HuH-7.5 (cell line): ENCODE results near the gene STX10.
"Not testable (repeated sequence)": the region's sequence is repeated elsewhere in the genome, so short reads cannot be mapped to it uniquely, and the experiment has no call there.

Source experiments
- DNase-seq: peaks from one replicate; pipeline ENCODE4 v3.0.0; 2011; ENCODE audit warnings: low spot score

Gene STX10, protein sequence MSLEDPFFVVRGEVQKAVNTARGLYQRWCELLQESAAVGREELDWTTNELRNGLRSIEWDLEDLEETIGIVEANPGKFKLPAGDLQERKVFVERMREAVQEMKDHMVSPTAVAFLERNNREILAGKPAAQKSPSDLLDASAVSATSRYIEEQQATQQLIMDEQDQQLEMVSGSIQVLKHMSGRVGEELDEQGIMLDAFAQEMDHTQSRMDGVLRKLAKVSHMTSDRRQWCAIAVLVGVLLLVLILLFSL

GRCh38 chr19:13150187-13150930 is at the start of gene STX10, which contains the start of gene IER2:
TSS of gene STX10 (minus strand) at chr19:13150375. CDS start at chr19:13150173, 202 bp downstream.
TSS of gene IER2 (plus strand) at chr19:13150411. CDS start at chr19:13153187, 2,776 bp downstream.
- DNase-seq, result peak; percentile 91

GRCh38 chr19:13198634-13199033 is 48.5 kb upstream of the STX10 start:
- no peak for DNase-seq

GRCh38 chr19:13195678-13196077 is 45.5 kb upstream of the STX10 start:
- peak; percentile 80 for DNase-seq

- no peak for DNase-seq
Observed at GRCh38 chr19:13190781-13191540, 40.8 kb upstream of the STX10 start.

- DNase-seq, result no peak
Observed at GRCh38 chr19:13189600-13189999, 39.4 kb upstream of the STX10 start.

- DNase-seq, result no peak
Observed at GRCh38 chr19:13187419-13187818, 37.2 kb upstream of the STX10 start.

DNA sequence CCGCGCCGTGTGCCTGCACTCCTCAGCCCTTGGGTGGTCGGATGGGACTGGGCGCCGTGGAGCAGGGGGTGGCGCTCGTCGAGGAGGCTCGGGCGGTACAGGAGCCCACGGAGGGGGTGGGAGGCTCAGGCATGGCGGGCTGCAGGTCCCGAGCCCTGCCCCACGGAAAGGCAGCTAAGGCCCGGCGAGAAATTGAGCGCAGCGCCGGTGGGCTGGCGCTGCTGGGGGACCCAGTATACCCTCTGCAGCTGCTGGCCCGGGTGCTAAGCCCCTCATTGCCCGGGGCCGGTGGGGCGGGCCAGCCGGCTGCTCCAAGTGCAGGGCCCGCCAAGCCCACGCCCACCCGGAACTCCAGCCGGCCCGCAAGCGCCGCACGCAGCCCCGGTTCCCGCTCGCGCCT is 36.5 kb upstream of the STX10 start:
- not testable (repeated sequence) for DNase-seq

GRCh38 chr19:13185763-13186657 is 35.8 kb upstream of the STX10 start:
- DNase-seq, result not testable (repeated sequence)

GRCh38 chr19:13184926-13185325 is 34.8 kb upstream of the STX10 start:
- DNase-seq, result not testable (repeated sequence)

- DNase-seq, result no peak
Observed at GRCh38 chr19:13181747-13182388, 31.7 kb upstream of the STX10 start.

DNA sequence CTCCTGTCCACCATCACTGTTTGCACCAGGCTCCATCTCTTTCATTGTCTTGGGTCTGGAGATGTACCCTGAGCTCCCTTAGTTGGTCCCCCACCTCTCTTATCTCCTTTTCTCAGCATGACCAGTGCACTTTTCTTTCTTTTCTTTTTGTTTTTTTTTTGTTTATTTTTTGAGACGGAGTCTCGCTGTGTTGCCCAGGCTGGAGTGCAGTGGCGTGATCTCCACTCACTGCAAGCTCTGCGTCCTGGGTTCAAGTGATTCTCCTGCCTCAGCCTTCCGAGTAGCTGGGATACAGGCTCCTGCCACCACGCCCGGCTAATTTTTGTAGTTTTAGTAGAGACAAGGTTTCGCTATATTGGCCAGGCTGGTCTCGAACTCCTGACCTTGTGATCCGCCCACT is 28.1 kb upstream of the STX10 start:
- DNase-seq, result not testable (repeated sequence)

- not testable (repeated sequence) for DNase-seq
Observed at GRCh38 chr19:13177584-13177983, 27.4 kb upstream of the STX10 start.

DNA sequence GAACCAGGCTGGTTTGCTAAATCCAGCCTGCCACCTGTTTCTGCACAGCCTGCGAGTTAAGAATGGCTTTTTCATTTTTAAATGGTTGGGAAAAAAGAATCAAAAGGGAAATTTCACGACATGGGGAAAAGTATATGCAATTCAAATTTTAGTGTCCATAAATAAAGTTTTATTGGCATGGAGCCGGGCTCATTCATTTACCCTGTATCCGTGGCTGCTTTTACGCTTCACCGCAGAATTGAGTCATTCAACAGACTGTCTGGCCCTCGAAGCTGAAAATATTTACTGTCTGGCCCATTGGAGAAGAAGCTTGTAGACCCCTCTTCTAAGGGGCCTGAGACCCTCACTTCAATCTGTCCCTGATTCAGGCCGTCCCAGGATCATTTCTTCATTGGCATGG is 26.2 kb upstream of the STX10 start:
- DNase-seq, result no peak

DNA sequence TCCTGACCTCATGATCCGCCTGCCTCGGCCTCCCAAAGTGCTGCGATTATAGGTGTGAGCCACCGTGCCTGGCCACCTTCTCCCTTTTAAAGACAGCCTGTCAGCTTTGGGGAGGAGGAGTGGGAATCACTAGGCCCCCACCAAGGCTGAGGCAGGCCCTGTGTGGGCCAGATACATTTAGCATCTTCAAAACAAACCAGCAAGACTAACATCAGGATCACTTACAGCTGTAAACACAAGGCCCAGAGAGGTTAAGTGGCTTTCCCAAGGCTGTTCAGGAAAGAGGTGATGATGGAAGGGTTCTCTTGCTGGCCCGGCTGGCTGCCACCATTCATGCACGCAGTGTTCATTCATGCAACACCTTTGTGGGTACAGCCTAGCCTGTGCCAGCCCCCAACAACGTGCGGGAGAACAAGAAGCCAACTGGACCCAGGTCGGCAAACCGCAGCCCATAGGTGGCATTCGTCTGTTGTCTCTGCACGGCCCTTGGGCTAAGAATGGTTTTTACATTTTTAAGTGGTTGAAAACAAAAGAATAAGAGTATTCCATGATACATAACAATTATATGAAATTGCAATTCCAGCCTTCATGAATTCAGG is 23.1 kb upstream of the STX10 start:
- no peak for DNase-seq

- no peak for DNase-seq
Observed at GRCh38 chr19:13172346-13173138, 22.4 kb upstream of the STX10 start.

GRCh38 chr19:13171146-13171545 is 21.0 kb upstream of the STX10 start:
- no peak for DNase-seq

DNA sequence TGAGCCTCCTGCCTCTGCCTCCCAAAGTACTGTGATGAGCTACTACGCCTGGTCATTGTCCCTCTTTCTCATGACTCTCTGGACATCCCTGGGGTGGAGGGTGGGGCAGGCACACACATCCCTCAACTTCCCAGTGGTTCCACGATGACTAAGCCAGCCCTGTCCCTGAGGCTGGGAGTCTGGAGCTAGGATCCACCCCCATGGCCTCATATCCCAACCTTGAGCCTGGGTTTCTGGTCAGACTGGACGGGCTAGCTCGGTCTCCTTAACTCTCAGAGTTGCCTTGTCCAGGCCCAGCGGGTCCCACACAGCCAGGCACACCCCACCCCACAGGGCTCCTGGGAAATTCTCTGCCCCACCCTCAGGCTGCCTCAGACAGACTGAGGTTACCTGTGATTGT is 19.6 kb upstream of the STX10 start:
- DNase-seq, result peak; percentile 58

GRCh38 chr19:13166151-13166550 is 16.0 kb upstream of the STX10 start:
- DNase-seq, result not testable (repeated sequence)

- no peak for DNase-seq
Observed at GRCh38 chr19:13165162-13165997, 15.2 kb upstream of the STX10 start.
